ENCODE measurements around the gene LAMA3. TPM values are rescaled to one million over a fixed set of nuclear protein-coding genes. Genes with fewer than 3 reads are reported as not detected.

The LAMA3 gene
- total RNA-seq, 6 experiments from 2014 or later, result 1.3 to 5.0 (median 3.0) TPM

GRCh38 chr18:23743733-23744333 lies 54.6 kb downstream of the LAMA3 start:
- Histone ChIP-seq H3K4me1 (no peaks in the 10 kb centered on the region), H3K27me3 (no peaks in the 10 kb centered on the region), H3K27ac (no peak overlapping the region), H3K9me3 (no peaks in the 10 kb centered on the region), H3K36me3 (no peaks in the 10 kb centered on the region), H3K4me3 (no peak overlapping the region)
- ATAC-seq, result no peak
- TF ChIP-seq, protein P1, sequence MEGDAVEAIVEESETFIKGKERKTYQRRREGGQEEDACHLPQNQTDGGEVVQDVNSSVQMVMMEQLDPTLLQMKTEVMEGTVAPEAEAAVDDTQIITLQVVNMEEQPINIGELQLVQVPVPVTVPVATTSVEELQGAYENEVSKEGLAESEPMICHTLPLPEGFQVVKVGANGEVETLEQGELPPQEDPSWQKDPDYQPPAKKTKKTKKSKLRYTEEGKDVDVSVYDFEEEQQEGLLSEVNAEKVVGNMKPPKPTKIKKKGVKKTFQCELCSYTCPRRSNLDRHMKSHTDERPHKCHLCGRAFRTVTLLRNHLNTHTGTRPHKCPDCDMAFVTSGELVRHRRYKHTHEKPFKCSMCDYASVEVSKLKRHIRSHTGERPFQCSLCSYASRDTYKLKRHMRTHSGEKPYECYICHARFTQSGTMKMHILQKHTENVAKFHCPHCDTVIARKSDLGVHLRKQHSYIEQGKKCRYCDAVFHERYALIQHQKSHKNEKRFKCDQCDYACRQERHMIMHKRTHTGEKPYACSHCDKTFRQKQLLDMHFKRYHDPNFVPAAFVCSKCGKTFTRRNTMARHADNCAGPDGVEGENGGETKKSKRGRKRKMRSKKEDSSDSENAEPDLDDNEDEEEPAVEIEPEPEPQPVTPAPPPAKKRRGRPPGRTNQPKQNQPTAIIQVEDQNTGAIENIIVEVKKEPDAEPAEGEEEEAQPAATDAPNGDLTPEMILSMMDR (IDR thresholded peaks at IDR 0.05), result no peak
- no peak for TF ChIP-seq POLR2A (IDR thresholded peaks at IDR 0.05)
- no peak for DNase-seq
- WGBS (ENCODE audit: insufficient coverage, low coverage, low lambda C conversion rate, missing lambda C conversion rate), result 40% methylated on average over 4 of the region's 4 CpGs
- intact Hi-C loops (cut with DNase I), result no loop called here

DNA sequence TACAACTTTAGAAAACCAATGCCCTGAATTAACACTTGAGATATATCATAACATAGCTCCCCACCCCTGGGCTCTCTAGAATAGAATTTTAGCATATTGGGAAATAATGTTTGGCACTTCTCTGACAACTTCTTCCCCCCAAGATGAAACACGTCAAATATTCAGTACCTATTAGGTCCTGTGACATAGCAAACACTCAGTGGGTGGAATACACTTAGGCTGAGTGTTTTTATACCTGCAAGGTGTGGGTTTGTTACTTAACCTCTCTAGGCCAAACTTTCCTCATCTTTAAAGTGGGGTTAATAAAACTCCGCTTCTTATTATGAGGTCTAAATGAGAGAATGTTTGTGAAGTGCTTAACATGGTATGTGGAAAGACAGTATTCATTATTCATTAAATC lies 56.1 kb downstream of the LAMA3 start:
- Histone ChIP-seq H3K36me3 (no peaks in the 10 kb centered on the region), H3K27ac (no peak overlapping the region), H3K4me3 (no peak overlapping the region), H3K4me1 (no peaks in the 10 kb centered on the region), H3K27me3 (no peaks in the 10 kb centered on the region), H3K9me3 (no peaks in the 10 kb centered on the region)
- 76% methylated on average over 1 of the region's 2 CpGs for WGBS (ENCODE audit: insufficient coverage, low coverage, low lambda C conversion rate, missing lambda C conversion rate)
- intact Hi-C loops (cut with DNase I), result no loop called here
- DNase-seq, result no peak
- no peak for TF ChIP-seq POLR2A (IDR thresholded peaks at IDR 0.05)
- TF ChIP-seq, protein P1 (IDR thresholded peaks at IDR 0.05), result no peak
- ATAC-seq, result no peak

GRCh38 chr18:23746851-23747250 lies 57.6 kb downstream of the LAMA3 start:
- H3K4me3 ChIP-seq, result no peak overlapping the region
- H3K4me1 ChIP-seq, result no peaks in the 10 kb centered on the region
- WGBS (ENCODE audit: insufficient coverage, low coverage, low lambda C conversion rate, missing lambda C conversion rate), result 47% methylated on average over 4 of the region's 4 CpGs
- DNase-seq, result no peak
- H3K27ac ChIP-seq, result no peak overlapping the region
- H3K9me3 ChIP-seq, result no peaks in the 10 kb centered on the region
- no peaks in the 10 kb centered on the region for H3K27me3 ChIP-seq
- no peaks in the 10 kb centered on the region for H3K36me3 ChIP-seq
- TF ChIP-seq POLR2A (IDR thresholded peaks at IDR 0.05), result no peak
- TF ChIP-seq, protein P1 (IDR thresholded peaks at IDR 0.05), result no peak
- intact Hi-C loops (cut with DNase I), result no loop called here
- no peak for ATAC-seq

DNA sequence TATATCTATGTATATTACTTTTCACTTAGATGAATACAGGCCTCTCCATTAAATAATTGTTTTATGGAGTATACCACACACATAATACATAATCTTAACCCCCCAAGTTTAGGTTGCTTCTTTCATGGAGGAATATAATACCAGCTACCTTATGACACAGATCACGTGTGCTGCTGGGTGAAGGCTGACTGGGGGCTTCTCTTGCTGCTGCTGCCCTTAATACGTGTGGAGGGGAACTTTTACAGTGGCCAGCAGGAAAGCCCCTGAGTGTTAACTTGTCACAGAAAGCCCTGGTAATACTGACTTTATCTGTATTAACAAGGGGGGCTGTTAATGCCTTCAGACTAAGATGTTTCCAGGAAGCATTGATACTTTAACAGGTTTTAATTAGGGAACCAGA lies 63.1 kb downstream of the LAMA3 start:
- H3K9me3 ChIP-seq, result no peaks in the 10 kb centered on the region
- H3K4me1 ChIP-seq, result no peaks in the 10 kb centered on the region
- DNase-seq (no peak), ATAC-seq (no peak)
- H3K4me3 ChIP-seq, result no peak overlapping the region
- TF ChIP-seq, protein P1 (IDR thresholded peaks at IDR 0.05), result no peak
- no peak for TF ChIP-seq POLR2A (IDR thresholded peaks at IDR 0.05)
- intact Hi-C loops (cut with DNase I), result no loop called here
- 69% methylated on average over 2 of the region's 2 CpGs for WGBS (ENCODE audit: insufficient coverage, low coverage, low lambda C conversion rate, missing lambda C conversion rate)
- no peaks in the 10 kb centered on the region for H3K36me3 ChIP-seq
- H3K27ac ChIP-seq, result no peak overlapping the region
- H3K27me3 ChIP-seq, result no peaks in the 10 kb centered on the region

DNA sequence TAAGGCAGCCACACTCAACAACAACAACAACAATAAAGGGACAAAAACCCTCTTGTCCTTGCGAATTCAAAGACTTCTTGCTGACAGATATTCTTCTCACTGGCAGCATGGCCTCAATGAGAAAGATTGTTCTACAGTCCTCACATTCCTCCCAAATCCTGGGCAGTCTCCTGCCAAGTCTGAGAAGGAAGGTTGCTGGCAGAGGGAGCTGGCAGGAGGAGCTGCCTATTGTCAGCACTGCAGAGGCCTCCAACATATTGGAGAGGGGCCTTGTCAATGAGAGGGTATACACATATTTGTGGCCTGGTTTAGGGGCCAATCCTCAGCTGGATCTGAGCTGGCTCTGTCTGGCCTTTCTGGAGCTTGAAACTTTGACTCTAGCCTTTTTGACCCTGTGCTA lies 63.5 kb downstream of the LAMA3 start:
- no peaks in the 10 kb centered on the region for H3K4me1 ChIP-seq
- no peak overlapping the region for H3K4me3 ChIP-seq
- H3K27ac ChIP-seq, result no peak overlapping the region
- intact Hi-C loops (cut with DNase I), result no loop called here
- 88% methylated on average over 1 of the region's 1 CpG for WGBS (ENCODE audit: insufficient coverage, low coverage, low lambda C conversion rate, missing lambda C conversion rate)
- H3K9me3 ChIP-seq, result no peaks in the 10 kb centered on the region
- H3K36me3 ChIP-seq, result no peaks in the 10 kb centered on the region
- DNase-seq (no peak), ATAC-seq (no peak)
- H3K27me3 ChIP-seq, result no peaks in the 10 kb centered on the region
- TF ChIP-seq, protein P1 (IDR thresholded peaks at IDR 0.05), result no peak
- TF ChIP-seq POLR2A (IDR thresholded peaks at IDR 0.05), result no peak

All from right lobe of liver (tissue), 6 donors.